Thyroid gland (tissue), 4 donors: ENCODE measurements around the gene KCNH6.

Source experiments
- POLR2A ChIP-seq, 2 donors: fragments of 450-650 bp; IDR thresholded peaks; one replicate each; pipeline ENCODE4 v1.6.1; 2017; ENCODE audit warnings: antibody characterized with exemption in 2 of 2, mild to moderate bottlenecking in 2 of 2, moderate library complexity in 1 of 2
- TF ChIP-seq, protein P1 (sequence below), 6 experiments: fragments of 200-600 bp in 3 of 6; fragments of 450-650 bp in 3 of 6; sonication (generic) in 3 of 6; IDR thresholded peaks; one replicate each; pipeline ENCODE4 v1.5.1; 2016 to 2019; ENCODE audit warnings: antibody characterized with exemption in 6 of 6, mild to moderate bottlenecking in 2 of 6, inconsistent platforms in 1 of 6, moderate library complexity in 1 of 6

DNA sequence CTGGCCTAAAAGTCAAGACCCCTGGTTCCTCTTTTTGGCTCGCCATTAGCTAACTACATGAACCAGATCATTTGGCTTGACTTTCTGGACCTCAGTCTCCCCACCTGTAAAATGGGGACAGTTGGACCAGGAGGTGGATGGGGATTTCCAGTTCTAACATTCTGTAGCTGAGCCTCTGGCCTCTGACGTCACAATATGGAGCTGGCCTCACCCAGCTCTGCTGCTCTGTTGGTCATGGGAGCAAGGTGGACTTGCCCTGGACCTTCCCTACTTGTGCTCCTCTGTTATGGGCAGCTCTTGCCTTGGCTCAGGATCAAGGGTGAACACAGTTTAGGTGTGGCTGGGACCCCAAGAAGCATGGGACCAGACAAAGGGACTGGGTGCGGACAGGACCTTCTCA, 16.5 kb upstream of the KCNH6 start:
- TF ChIP-seq, protein P1, sequence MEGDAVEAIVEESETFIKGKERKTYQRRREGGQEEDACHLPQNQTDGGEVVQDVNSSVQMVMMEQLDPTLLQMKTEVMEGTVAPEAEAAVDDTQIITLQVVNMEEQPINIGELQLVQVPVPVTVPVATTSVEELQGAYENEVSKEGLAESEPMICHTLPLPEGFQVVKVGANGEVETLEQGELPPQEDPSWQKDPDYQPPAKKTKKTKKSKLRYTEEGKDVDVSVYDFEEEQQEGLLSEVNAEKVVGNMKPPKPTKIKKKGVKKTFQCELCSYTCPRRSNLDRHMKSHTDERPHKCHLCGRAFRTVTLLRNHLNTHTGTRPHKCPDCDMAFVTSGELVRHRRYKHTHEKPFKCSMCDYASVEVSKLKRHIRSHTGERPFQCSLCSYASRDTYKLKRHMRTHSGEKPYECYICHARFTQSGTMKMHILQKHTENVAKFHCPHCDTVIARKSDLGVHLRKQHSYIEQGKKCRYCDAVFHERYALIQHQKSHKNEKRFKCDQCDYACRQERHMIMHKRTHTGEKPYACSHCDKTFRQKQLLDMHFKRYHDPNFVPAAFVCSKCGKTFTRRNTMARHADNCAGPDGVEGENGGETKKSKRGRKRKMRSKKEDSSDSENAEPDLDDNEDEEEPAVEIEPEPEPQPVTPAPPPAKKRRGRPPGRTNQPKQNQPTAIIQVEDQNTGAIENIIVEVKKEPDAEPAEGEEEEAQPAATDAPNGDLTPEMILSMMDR (IDR thresholded peaks at IDR 0.05): no peak
- no peak for TF ChIP-seq POLR2A (IDR thresholded peaks at IDR 0.05)
